OCI-LY3 (cell line): ENCODE measurements around the gene TMEM201.

ENCODE experiments used
- H2AFZ ChIP-seq: fragments of 200-600, 300-600 bp; shearing (Covaris generic); 2 replicates; pipeline ENCODE4 v1.6.0; 2014; ENCODE audit warnings: antibody characterized with exemption, low read depth, low read length
- H3K27ac ChIP-seq: fragments of 200-600, 300-600 bp; sonication (generic); 2 replicates; pipeline ENCODE4 v1.5.1; 2014; ENCODE audit warnings: mild to moderate bottlenecking, low read length, moderate library complexity, mixed read lengths
- H3K27me3 ChIP-seq: fragments of 200-600, 300-600 bp; sonication (generic); 2 replicates; pipeline ENCODE4 v1.6.1; 2014; ENCODE audit warnings: low read depth, low read length, mixed read lengths
- H3K36me3 ChIP-seq: fragments of 200-600, 300-600 bp; sonication (generic); replicated peaks from 2 replicates; pipeline ENCODE3; 2014; ENCODE audit warnings: low read depth, low read length, mixed read lengths
- H3K4me1 ChIP-seq: fragments of 300-600, 200-600 bp; sonication (generic); 2 replicates; pipeline ENCODE4 v1.6.1; 2014; ENCODE audit warnings: low read length, mixed read lengths
- H3K4me2 ChIP-seq: fragments of 200-600, 300-600 bp; sonication (generic); 2 replicates; pipeline ENCODE4 v1.6.1; 2014; ENCODE audit warnings: low read length, mixed read lengths
- H3K4me3 ChIP-seq: fragments of 300-600, 200-600 bp; sonication (generic); 2 replicates; pipeline ENCODE4 v1.5.1; 2014; ENCODE audit warnings: antibody characterized with exemption, mild to moderate bottlenecking, low read length, moderate library complexity
- H3K79me2 ChIP-seq: fragments of 300-600, 200-600 bp; shearing (Covaris generic); 2 replicates; pipeline ENCODE4 v1.6.1; 2014; ENCODE audit warnings: mild to moderate bottlenecking, low read length, mixed read lengths
- H3K9ac ChIP-seq: fragments of 300-600, 200-600 bp; shearing (Covaris generic); 2 replicates; pipeline ENCODE4 v1.6.0; 2014; ENCODE audit warnings: mild to moderate bottlenecking, low read length, moderate library complexity
- H3K9me3 ChIP-seq: fragments of 200-600, 300-600 bp; shearing (Covaris generic); 2 replicates; pipeline ENCODE4 v1.6.1; 2014; ENCODE audit warnings: low read length, mixed read lengths; ENCODE audit not compliant: insufficient read depth
- H4K20me1 ChIP-seq: fragments of 200-600, 300-600 bp; sonication (generic); 2 replicates; pipeline ENCODE4 v1.6.1; 2016; ENCODE audit warnings: low read length, mixed read lengths; ENCODE audit not compliant: insufficient read depth
- CTCF ChIP-seq: fragments of 200-600, 300-600 bp; sonication (generic); IDR thresholded peaks from 2 replicates; pipeline ENCODE4 v1.5.1; 2014; ENCODE audit warnings: antibody characterized with exemption, low read length, low read depth
- EZH2phosphoT487 ChIP-seq: fragments of 200-600 bp; shearing (Covaris generic); IDR thresholded peaks from 2 replicates; pipeline ENCODE4 v1.6.1; 2018; ENCODE audit warnings: antibody characterized with exemption, mixed run types, low read depth

TMEM201 gene

GRCh38 chr1:9542430-9542829 lies 46.3 kb upstream of the TMEM201 start:
- Histone ChIP-seq H3K4me3 (no peak overlapping the region), H3K4me2 (no peak overlapping the region), H3K9ac (no peak overlapping the region), H2AFZ (no peak overlapping the region), H3K4me1 (peaks cover 20% of the 10 kb centered on the region), H4K20me1 (peaks cover 20% of the 10 kb centered on the region), H3K27ac (no peak overlapping the region), H3K9me3 (peaks cover 3% of the 10 kb centered on the region; the same call in 1 of the 2 replicates), H3K36me3 (no peaks in the 10 kb centered on the region), H3K79me2 (peaks cover 79% of the 10 kb centered on the region), H3K27me3 (no peaks in the 10 kb centered on the region)
- no peak for TF ChIP-seq EZH2phosphoT487
- no peak for TF ChIP-seq CTCF

GRCh38 chr1:9544926-9545325 lies 43.8 kb upstream of the TMEM201 start:
- no peak overlapping the region for H3K9ac ChIP-seq
- no peak overlapping the region for H2AFZ ChIP-seq
- no peaks in the 10 kb centered on the region for H3K36me3 ChIP-seq
- TF ChIP-seq CTCF (no peak), EZH2phosphoT487 (no peak)
- no peaks in the 10 kb centered on the region for H3K27me3 ChIP-seq
- no peak overlapping the region for H3K4me2 ChIP-seq
- no peak overlapping the region for H3K4me3 ChIP-seq
- peaks cover 5% of the 10 kb centered on the region; the same call in 1 of the 2 replicates for H3K4me1 ChIP-seq
- H3K9me3 ChIP-seq: no peaks in the 10 kb centered on the region
- no peak overlapping the region for H3K27ac ChIP-seq
- H3K79me2 ChIP-seq: peaks cover 97% of the 10 kb centered on the region
- H4K20me1 ChIP-seq: peaks cover 31% of the 10 kb centered on the region

DNA sequence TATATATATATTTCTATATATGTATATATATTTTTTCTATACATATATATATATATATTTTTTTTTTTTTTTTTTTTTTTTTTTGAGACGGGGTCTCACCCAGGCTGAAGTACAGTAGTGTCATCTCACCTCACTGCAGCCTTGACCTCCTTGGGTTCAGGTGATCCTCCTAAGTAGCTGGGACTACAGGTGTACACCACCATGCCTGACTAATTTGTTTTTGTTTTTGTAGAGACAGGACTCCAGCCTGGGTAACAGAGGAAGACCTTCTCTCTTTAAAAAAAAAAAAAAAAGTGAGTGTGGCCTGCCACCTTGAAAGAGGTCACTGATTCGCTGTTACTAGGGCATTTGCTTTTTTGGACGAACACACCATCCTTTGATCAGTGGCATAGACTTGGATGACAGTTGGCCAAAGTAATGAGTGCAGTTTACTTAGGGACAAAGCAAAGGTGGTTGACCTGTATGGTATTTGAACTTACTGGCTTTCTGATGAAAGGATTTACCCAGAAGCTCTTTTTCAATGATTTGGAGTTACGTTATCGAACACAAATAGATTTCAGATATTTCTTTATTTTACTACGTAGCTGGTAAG lies 38.7 kb upstream of the TMEM201 start:
- H3K9me3 ChIP-seq: no peaks in the 10 kb centered on the region
- no peak overlapping the region for H3K4me2 ChIP-seq
- H3K79me2 ChIP-seq: peaks cover 80% of the 10 kb centered on the region
- H3K4me3 ChIP-seq: no peak overlapping the region
- H3K36me3 ChIP-seq: no peaks in the 10 kb centered on the region
- TF ChIP-seq EZH2phosphoT487 (no peak), CTCF (no peak)
- no peaks in the 10 kb centered on the region for H3K27me3 ChIP-seq
- H3K4me1 ChIP-seq: no peaks in the 10 kb centered on the region
- no peak overlapping the region for H2AFZ ChIP-seq
- H4K20me1 ChIP-seq: peaks cover 27% of the 10 kb centered on the region
- no peak overlapping the region for H3K27ac ChIP-seq
- H3K9ac ChIP-seq: no peak overlapping the region

DNA sequence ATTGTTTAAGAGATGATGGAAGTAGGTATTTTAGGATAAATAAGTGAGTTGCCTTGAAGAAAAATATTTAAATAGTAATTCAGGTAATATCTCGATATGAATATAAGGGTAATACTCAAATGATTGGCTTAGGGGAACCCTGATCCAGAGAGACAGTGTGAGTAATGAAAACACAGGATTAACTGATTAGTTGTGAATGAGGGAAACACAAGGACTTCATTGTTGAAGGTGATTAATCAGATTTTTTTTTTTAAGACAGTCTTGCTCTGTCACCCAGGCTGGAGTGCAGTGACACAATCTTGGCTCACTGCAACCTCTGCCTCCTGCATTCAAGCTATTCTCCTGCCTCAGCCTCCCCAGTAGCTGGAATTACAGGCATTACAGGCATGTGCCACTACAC lies 36.7 kb upstream of the TMEM201 start:
- H3K4me3 ChIP-seq: no peak overlapping the region
- H4K20me1 ChIP-seq: peaks cover 24% of the 10 kb centered on the region
- no peak overlapping the region for H3K4me2 ChIP-seq
- H3K4me1 ChIP-seq: no peaks in the 10 kb centered on the region
- no peak overlapping the region for H3K9ac ChIP-seq
- peaks cover 62% of the 10 kb centered on the region for H3K79me2 ChIP-seq
- no peak overlapping the region for H3K27ac ChIP-seq
- no peaks in the 10 kb centered on the region for H3K27me3 ChIP-seq
- no peak for TF ChIP-seq EZH2phosphoT487
- TF ChIP-seq CTCF: no peak
- no peaks in the 10 kb centered on the region for H3K9me3 ChIP-seq
- peaks cover 6% of the 10 kb centered on the region for H3K36me3 ChIP-seq
- no peak overlapping the region for H2AFZ ChIP-seq
